Activated CD4-positive, CD25-positive, alpha-beta regulatory T cell (primary cell): ENCODE results near the gene MYO1H.

Experiments used
- DNase-seq, 4 experiments: peaks; one replicate each; lab custom pipeline; 2025; lab: John Stamatoyannopoulos, UW

Gene MYO1H

GRCh38 chr12:109475121-109475520 lies 127.4 kb downstream of the MYO1H start:
- DNase-seq: no peak

GRCh38 chr12:109475993-109476806 lies 128.5 kb downstream of the MYO1H start:
- DNase-seq: no peak

- no peak for DNase-seq
These were observed 129.1 kb downstream of the MYO1H start for GRCh38 chr12:109476807-109477184.

- peak; percentile 70 to 73 (median 72) for DNase-seq
These were observed 129.7 kb downstream of the MYO1H start, which contains the start of the genes KCTD10 and UBE3B for GRCh38 chr12:109477185-109477962. Gene KCTD10, minus strand, starts transcription at chr12:109477300. Its CDS starts 38 bp downstream, at chr12:109477262. Gene UBE3B, plus strand, starts transcription at chr12:109477634. Its CDS starts 5,918 bp downstream, at chr12:109483552.

- DNase-seq: no peak
These were observed 130.2 kb downstream of the MYO1H start for GRCh38 chr12:109477963-109478315.

- DNase-seq: no peak
These were observed 132.1 kb downstream of the MYO1H start for GRCh38 chr12:109479761-109480160.

GRCh38 chr12:109480356-109480755 lies 132.7 kb downstream of the MYO1H start:
- no peak for DNase-seq

GRCh38 chr12:109481863-109482262 lies 134.2 kb downstream of the MYO1H start:
- DNase-seq: no peak

- no peak for DNase-seq
These were observed 134.8 kb downstream of the MYO1H start for GRCh38 chr12:109482491-109482890.

- DNase-seq: no peak
These were observed 135.2 kb downstream of the MYO1H start for GRCh38 chr12:109482894-109483293.

- DNase-seq: no peak
These were observed 135.6 kb downstream of the MYO1H start for GRCh38 chr12:109483346-109483745.

GRCh38 chr12:109485201-109485600 lies 137.5 kb downstream of the MYO1H start:
- no peak for DNase-seq

- no peak for DNase-seq
These were observed 139.7 kb downstream of the MYO1H start for GRCh38 chr12:109487181-109488050.

- no peak for DNase-seq
These were observed 140.5 kb downstream of the MYO1H start for GRCh38 chr12:109488051-109488665.

- DNase-seq: no peak
These were observed 141.6 kb downstream of the MYO1H start for GRCh38 chr12:109489016-109489954.

GRCh38 chr12:109489955-109490565 lies 142.4 kb downstream of the MYO1H start:
- DNase-seq: no peak

GRCh38 chr12:109491671-109492070 lies 144.0 kb downstream of the MYO1H start:
- no peak for DNase-seq

- DNase-seq: no peak
These were observed 144.7 kb downstream of the MYO1H start for GRCh38 chr12:109492371-109492770.

GRCh38 chr12:109493090-109493489 lies 145.4 kb downstream of the MYO1H start:
- DNase-seq: no peak

GRCh38 chr12:109493938-109494337 lies 146.2 kb downstream of the MYO1H start:
- DNase-seq: no peak
